Suprapubic skin (tissue), 4 donors: ENCODE data around the gene PRKCE.

Experiments
- CTCF ChIP-seq, 2 donors: fragments of 200-600 bp in 1 of 2; fragments of 450-650 bp in 1 of 2; sonication (generic) in 1 of 2; IDR thresholded peaks; one replicate each; pipeline ENCODE4 v1.5.1; 2016 to 2019; ENCODE audit warnings: antibody characterized with exemption in 2 of 2, mild to moderate bottlenecking in 1 of 2, moderate library complexity in 1 of 2
- EP300 ChIP-seq: sonication (generic); formaldehyde crosslinking; IDR thresholded peaks from one replicate; pipeline ENCODE4 v1.6.1; 2017; ENCODE audit warnings: antibody characterized with exemption
- POLR2A ChIP-seq, 2 donors: fragments of 450-650 bp; IDR thresholded peaks; one replicate each; pipeline ENCODE4 v1.6.1; 2017; ENCODE audit warnings: antibody characterized with exemption in 2 of 2, mild to moderate bottlenecking in 2 of 2, moderate library complexity in 2 of 2
- POLR2AphosphoS5 ChIP-seq, 3 donors: sonication (generic); formaldehyde crosslinking; IDR thresholded peaks; one replicate each; pipeline ENCODE4 v1.6.1; 2017; ENCODE audit warnings: antibody characterized with exemption in 3 of 3

GRCh38 chr2:45672138-45672537, 20.7 kb downstream of the PRKCE start:
- TF ChIP-seq CTCF (IDR thresholded peaks at IDR 0.05) (no peak), POLR2A (IDR thresholded peaks at IDR 0.05) (no peak), EP300 (no peak), POLR2AphosphoS5 (IDR thresholded peaks at IDR 0.05) (no peak)
